ENCODE results near the gene KRT81.

DNA sequence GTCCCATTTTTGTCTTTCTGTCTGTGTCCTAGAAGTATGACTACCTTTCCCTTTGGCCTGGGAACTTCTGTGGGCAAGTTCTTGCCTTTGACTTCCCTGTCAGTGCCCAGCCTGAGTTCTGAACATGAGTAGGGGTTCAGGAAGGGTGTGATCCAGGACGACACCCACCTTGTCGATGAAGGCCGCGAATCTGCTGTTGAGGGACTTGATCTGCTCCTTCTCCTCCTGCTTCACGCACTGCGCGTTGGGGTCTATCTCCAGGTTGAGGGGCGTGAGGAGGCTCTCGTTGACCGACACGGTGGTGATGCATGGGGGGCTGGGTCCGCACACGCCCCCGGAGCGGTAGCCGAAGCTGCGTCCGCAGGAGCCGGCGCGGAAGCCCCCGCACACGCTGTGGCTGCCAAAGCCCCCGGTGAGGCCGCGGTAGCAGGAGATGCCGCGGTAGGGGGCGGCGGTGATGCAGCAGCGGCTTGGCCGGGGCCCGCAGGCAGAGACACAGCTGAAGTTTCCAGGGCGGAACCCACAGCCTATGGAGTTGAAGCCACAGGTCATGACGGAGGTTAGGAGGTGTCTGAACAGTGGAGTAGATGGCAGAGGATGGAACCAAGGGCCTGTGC, 29.6 kb upstream of the KRT81 start, which contains the start of gene KRT83:
- TF ChIP-seq, protein P1, sequence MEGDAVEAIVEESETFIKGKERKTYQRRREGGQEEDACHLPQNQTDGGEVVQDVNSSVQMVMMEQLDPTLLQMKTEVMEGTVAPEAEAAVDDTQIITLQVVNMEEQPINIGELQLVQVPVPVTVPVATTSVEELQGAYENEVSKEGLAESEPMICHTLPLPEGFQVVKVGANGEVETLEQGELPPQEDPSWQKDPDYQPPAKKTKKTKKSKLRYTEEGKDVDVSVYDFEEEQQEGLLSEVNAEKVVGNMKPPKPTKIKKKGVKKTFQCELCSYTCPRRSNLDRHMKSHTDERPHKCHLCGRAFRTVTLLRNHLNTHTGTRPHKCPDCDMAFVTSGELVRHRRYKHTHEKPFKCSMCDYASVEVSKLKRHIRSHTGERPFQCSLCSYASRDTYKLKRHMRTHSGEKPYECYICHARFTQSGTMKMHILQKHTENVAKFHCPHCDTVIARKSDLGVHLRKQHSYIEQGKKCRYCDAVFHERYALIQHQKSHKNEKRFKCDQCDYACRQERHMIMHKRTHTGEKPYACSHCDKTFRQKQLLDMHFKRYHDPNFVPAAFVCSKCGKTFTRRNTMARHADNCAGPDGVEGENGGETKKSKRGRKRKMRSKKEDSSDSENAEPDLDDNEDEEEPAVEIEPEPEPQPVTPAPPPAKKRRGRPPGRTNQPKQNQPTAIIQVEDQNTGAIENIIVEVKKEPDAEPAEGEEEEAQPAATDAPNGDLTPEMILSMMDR (IDR thresholded peaks at IDR 0.05): no peak
- TF ChIP-seq EZH2phosphoT487 (IDR thresholded peaks at IDR 0.05): no peak
- no peak for TF ChIP-seq EZH2 (IDR thresholded peaks at IDR 0.05)

All from neural progenitor cell (in vitro differentiated cells).